ENCODE measurements around the gene SYTL3. TPM values are rescaled to one million over a fixed set of nuclear protein-coding genes. Genes with fewer than 3 reads are reported as not detected.

Gene SYTL3
- total and polyA plus RNA-seq, 9 of the 15 experiments (the other 6 are each of a cell fraction or from before 2014, with no cell fraction given) = 0.04 to 0.46 (median 0.17) TPM; not detected in 1

GRCh38 chr6:158644231-158645063, 5.4 kb upstream of the SYTL3 start, which contains the start of gene DYNLT1 (continued):
- TF ChIP-seq RNF219 (CRISPR knock-in tag; IDR thresholded peaks at IDR 0.05) (no peak), FOXA1 (IDR thresholded peaks at IDR 0.05; ENCODE audit: borderline replicate concordance) (no peak), KLF10 (CRISPR knock-in tag; IDR thresholded peaks at IDR 0.05) (no peak), FOXM1 (IDR thresholded peaks at IDR 0.05; ENCODE audit: low read depth) (no peak), FOXM1 (CRISPR knock-in tag; IDR thresholded peaks at IDR 0.05; ENCODE audit: low read depth) (peak; percentile 93), MAX (CRISPR knock-in tag; IDR thresholded peaks at IDR 0.05) (peak; percentile 91), COPS2 (conservative IDR thresholded peaks at IDR 0.05) (no peak), TSHZ1 (CRISPR knock-in tag; IDR thresholded peaks at IDR 0.05) (no peak), ERF (CRISPR knock-in tag; IDR thresholded peaks at IDR 0.05) (peak; percentile 76; the same call in 1 of the 2 replicates), ZBTB5 (IDR thresholded peaks at IDR 0.05) (no peak), KAT2B (IDR thresholded peaks at IDR 0.05; ENCODE audit: low read depth, low read length) (no peak), ILK (tag; IDR thresholded peaks at IDR 0.05; ENCODE audit: borderline replicate concordance, low read depth) (no peak), ZNF3 (CRISPR knock-in tag; IDR thresholded peaks at IDR 0.05) (no peak), LCOR (CRISPR knock-in tag; IDR thresholded peaks at IDR 0.05) (peak; percentile 87), FOXA3 (CRISPR knock-in tag; conservative IDR thresholded peaks at IDR 0.05 in 1 of 2, IDR thresholded peaks at IDR 0.05 in 1 of 2) (peak in 1 of 2 experiments; percentile 56; a peak in 1 of 4 replicates), SAFB (IDR thresholded peaks at IDR 0.05; ENCODE audit: borderline replicate concordance, low read depth, low read length) (0 out of 2 replicates have a peak, but pooled peaks have one; percentile 67), POLR2H (tag; IDR thresholded peaks at IDR 0.05; ENCODE audit: low read depth) (no peak), TFAM (CRISPR knock-in tag; conservative IDR thresholded peaks at IDR 0.05) (no peak)

Data from K562 (cell line).